ENCODE results near the gene VPREB1. TPM values are rescaled to one million over a fixed set of nuclear protein-coding genes. Genes with fewer than 3 reads are reported as not detected.
"Not testable (repeated sequence)": the region's sequence is repeated elsewhere in the genome, so short reads cannot be mapped to it uniquely, and the experiment has no call there.

Gene VPREB1
- polyA plus RNA-seq, 3 donors: not detected

DNA sequence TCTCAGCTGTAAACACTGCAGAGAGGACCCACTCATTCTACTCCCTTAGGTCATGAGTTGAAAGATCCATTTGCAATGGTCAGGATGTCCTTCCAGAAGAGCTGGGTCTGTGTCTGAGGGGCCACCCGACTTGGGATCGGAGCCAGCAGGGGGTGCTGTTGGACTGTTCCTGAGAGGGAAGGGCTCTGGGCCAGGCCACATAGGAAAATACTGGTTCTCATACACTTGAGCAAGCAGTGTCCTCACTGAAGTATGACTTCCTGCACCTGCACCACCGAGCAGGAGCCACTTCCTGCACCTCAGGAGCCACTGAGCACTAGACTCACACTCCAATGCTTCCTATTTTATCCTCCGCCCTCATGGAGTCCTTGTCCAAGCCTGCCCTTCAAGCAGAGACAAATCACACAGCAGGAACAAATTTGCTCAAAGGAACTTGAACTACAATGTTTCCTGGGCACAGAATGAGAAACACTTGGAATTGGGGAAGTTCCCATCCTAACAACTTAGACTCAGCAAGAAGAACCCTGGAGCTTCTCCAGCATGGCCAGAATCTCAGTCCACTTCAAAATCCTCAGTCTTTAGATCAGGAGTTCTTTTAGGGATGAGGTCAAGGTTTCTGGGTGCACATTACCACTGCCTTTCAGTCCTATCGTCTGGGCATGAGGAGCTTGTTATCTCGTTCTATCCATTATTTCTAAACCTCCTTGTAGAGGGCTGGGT lies 36.6 kb upstream of the VPREB1 start:
- no peaks in the 10 kb centered on the region for H3K9me3 ChIP-seq (replicated peaks in 1 of 2; ENCODE audit: control insufficient read depth in 1 of 2, insufficient read depth in 1 of 2, low read length in 2 of 2)
- H3K27me3 ChIP-seq (ENCODE audit: control insufficient read depth in 2 of 2, insufficient read depth in 2 of 2, low read length in 2 of 2): peaks cover 10 to 21% of the 10 kb centered on the region in 2 donors
- DNase-seq: peak; percentile 36 to 49 (median 46)
- no peak overlapping the region for H2AFZ ChIP-seq (ENCODE audit: insufficient read depth, low read depth, low read length, poor library complexity, severe bottlenecking)
- H3K9ac ChIP-seq (ENCODE audit: insufficient read depth, low read length, poor library complexity, severe bottlenecking): no peak overlapping the region
- H3K4me3 Mint-ChIP-seq: no peak overlapping the region
- intact Hi-C loops (cut with micrococcal nuclease): no loop called here
- peaks cover 20 to 47% (median 32%) of the 10 kb centered on the region in 3 donors for H3K27me3 Mint-ChIP-seq (ENCODE audit: low read depth in 3 of 3)
- peak overlapping the region in 1 of 7 donors; percentile 15 for H3K27ac Mint-ChIP-seq
- H3K4me1 ChIP-seq (ENCODE audit: control insufficient read depth in 1 of 2, insufficient read depth in 2 of 2, low read length in 2 of 2): no peaks in the 10 kb centered on the region
- H3K4me3 ChIP-seq (replicated peaks in 1 of 3; ENCODE audit: low read depth in 2 of 3, low read length in 3 of 3): no peak overlapping the region
- WGBS (ENCODE audit: insufficient coverage): 0% methylated on average over 4 of the region's 6 CpGs
- H3K36me3 Mint-ChIP-seq: no peaks in the 10 kb centered on the region
- TF ChIP-seq, protein P1, sequence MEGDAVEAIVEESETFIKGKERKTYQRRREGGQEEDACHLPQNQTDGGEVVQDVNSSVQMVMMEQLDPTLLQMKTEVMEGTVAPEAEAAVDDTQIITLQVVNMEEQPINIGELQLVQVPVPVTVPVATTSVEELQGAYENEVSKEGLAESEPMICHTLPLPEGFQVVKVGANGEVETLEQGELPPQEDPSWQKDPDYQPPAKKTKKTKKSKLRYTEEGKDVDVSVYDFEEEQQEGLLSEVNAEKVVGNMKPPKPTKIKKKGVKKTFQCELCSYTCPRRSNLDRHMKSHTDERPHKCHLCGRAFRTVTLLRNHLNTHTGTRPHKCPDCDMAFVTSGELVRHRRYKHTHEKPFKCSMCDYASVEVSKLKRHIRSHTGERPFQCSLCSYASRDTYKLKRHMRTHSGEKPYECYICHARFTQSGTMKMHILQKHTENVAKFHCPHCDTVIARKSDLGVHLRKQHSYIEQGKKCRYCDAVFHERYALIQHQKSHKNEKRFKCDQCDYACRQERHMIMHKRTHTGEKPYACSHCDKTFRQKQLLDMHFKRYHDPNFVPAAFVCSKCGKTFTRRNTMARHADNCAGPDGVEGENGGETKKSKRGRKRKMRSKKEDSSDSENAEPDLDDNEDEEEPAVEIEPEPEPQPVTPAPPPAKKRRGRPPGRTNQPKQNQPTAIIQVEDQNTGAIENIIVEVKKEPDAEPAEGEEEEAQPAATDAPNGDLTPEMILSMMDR (IDR thresholded peaks at IDR 0.05): peak; percentile 73
- H3K36me3 ChIP-seq (replicated peaks in 1 of 2; ENCODE audit: control insufficient read depth in 1 of 2, insufficient read depth in 2 of 2, low read length in 2 of 2): no peaks in the 10 kb centered on the region
- H3K27ac ChIP-seq (ENCODE audit: low read depth in 1 of 2, low read length in 2 of 2): no peak overlapping the region
- no peaks in the 10 kb centered on the region for H4K20me1 ChIP-seq (ENCODE audit: insufficient read depth, low read length)
- peaks cover 5% of the 10 kb centered on the region for H3K4me1 Mint-ChIP-seq
- H3K4me2 ChIP-seq (replicated peaks; ENCODE audit: extremely low read depth, low read length, poor library complexity, severe bottlenecking): no peak overlapping the region
- H3K79me2 ChIP-seq (ENCODE audit: insufficient read depth, low read length): no peaks in the 10 kb centered on the region
- peaks cover 0 to 5% (median 0%) of the 10 kb centered on the region in 7 donors for H3K9me3 Mint-ChIP-seq

DNA sequence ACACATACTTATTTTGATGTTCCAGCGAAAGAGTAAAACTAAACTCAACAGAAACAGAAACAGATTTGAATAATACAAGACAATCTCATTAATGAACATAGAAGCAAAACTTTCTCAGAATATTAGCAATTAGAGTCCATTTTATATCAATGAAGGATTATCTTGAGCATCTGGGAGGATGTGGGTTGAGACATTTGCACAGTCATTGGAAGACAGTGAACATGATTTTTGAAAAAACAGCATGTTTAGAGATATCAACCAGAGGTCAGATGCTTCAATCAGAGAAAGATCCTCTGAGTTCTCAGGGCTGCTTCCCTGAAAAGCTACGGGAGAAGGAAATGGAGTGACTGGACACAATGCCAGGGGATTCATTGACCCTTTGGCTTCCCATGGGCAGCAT lies 35.9 kb upstream of the VPREB1 start:
- H3K4me1 Mint-ChIP-seq: peaks cover 5% of the 10 kb centered on the region
- no peak overlapping the region for H3K9ac ChIP-seq (ENCODE audit: insufficient read depth, low read length, poor library complexity, severe bottlenecking)

DNA sequence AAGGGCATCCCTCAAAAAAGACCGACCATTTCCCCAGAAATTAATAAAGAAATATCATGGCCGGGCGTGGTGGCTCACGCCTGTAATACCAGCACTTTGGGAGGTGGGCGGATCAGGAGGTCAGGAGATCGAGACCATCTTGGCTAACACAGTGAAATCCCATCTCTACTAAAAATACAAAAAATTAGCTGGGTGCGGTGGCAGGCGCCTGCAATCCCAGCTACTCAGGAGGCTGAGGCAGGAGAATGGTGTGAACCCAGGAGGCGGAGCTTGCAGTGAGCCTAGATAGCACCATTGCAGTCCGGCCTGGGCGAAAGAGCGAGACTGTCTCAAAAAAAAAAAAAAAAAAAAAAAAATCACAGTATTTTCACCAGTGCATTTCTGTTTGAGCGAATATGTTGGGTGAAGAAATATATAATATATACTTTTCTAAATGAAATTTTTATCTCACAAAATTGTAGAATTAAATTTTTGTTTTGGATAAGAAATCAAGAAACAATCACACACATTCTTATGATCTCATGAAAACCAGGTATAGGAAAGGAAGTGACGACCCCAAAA lies 35.4 kb upstream of the VPREB1 start:
- 82% methylated on average over 3 of the region's 14 CpGs for WGBS (ENCODE audit: insufficient coverage)
- H3K36me3 ChIP-seq (replicated peaks in 1 of 2; ENCODE audit: control insufficient read depth in 1 of 2, insufficient read depth in 2 of 2, low read length in 2 of 2); H2AFZ ChIP-seq (ENCODE audit: insufficient read depth, low read depth, low read length, poor library complexity, severe bottlenecking); intact Hi-C loops (cut with micrococcal nuclease); H3K79me2 ChIP-seq (ENCODE audit: insufficient read depth, low read length); H3K9ac ChIP-seq (ENCODE audit: insufficient read depth, low read length, poor library complexity, severe bottlenecking); DNase-seq; H3K4me3 Mint-ChIP-seq; H3K27ac Mint-ChIP-seq; H3K4me1 Mint-ChIP-seq; H3K36me3 Mint-ChIP-seq; H3K9me3 Mint-ChIP-seq; H3K4me2 ChIP-seq (replicated peaks; ENCODE audit: extremely low read depth, low read length, poor library complexity, severe bottlenecking); H4K20me1 ChIP-seq (ENCODE audit: insufficient read depth, low read length); H3K4me1 ChIP-seq (ENCODE audit: control insufficient read depth in 1 of 2, insufficient read depth in 2 of 2, low read length in 2 of 2); H3K9me3 ChIP-seq (replicated peaks in 1 of 2; ENCODE audit: control insufficient read depth in 1 of 2, insufficient read depth in 1 of 2, low read length in 2 of 2); H3K4me3 ChIP-seq (replicated peaks in 1 of 3; ENCODE audit: low read depth in 2 of 3, low read length in 3 of 3); H3K27ac ChIP-seq (ENCODE audit: low read depth in 1 of 2, low read length in 2 of 2): not testable (repeated sequence)
- peaks cover 12 to 14% of the 10 kb centered on the region in 2 donors for H3K27me3 ChIP-seq (ENCODE audit: control insufficient read depth in 2 of 2, insufficient read depth in 2 of 2, low read length in 2 of 2)
- peaks cover 16 to 43% (median 25%) of the 10 kb centered on the region in 3 donors for H3K27me3 Mint-ChIP-seq (ENCODE audit: low read depth in 3 of 3)

More for the DNA sequence above, 35.9 kb upstream of the VPREB1 start:
- Histone ChIP-seq H3K27me3 (ENCODE audit: control insufficient read depth in 2 of 2, insufficient read depth in 2 of 2, low read length in 2 of 2) (peaks cover 12 to 15% of the 10 kb centered on the region in 2 donors), H2AFZ (ENCODE audit: insufficient read depth, low read depth, low read length, poor library complexity, severe bottlenecking) (no peak overlapping the region), H3K9me3 (replicated peaks in 1 of 2; ENCODE audit: control insufficient read depth in 1 of 2, insufficient read depth in 1 of 2, low read length in 2 of 2) (no peaks in the 10 kb centered on the region), H3K4me3 (replicated peaks in 1 of 3; ENCODE audit: low read depth in 2 of 3, low read length in 3 of 3) (no peak overlapping the region), H3K79me2 (ENCODE audit: insufficient read depth, low read length) (no peaks in the 10 kb centered on the region), H3K36me3 (replicated peaks in 1 of 2; ENCODE audit: control insufficient read depth in 1 of 2, insufficient read depth in 2 of 2, low read length in 2 of 2) (no peaks in the 10 kb centered on the region), H3K4me2 (replicated peaks; ENCODE audit: extremely low read depth, low read length, poor library complexity, severe bottlenecking) (no peak overlapping the region), H3K4me1 (ENCODE audit: control insufficient read depth in 1 of 2, insufficient read depth in 2 of 2, low read length in 2 of 2) (no peaks in the 10 kb centered on the region), H3K27ac (ENCODE audit: low read depth in 1 of 2, low read length in 2 of 2) (no peak overlapping the region), H4K20me1 (ENCODE audit: insufficient read depth, low read length) (no peaks in the 10 kb centered on the region)
- TF ChIP-seq, protein P1 (IDR thresholded peaks at IDR 0.05): no peak
- intact Hi-C loops (cut with micrococcal nuclease): no loop called here
- H3K36me3 Mint-ChIP-seq: no peaks in the 10 kb centered on the region
- 71% methylated on average over 1 of the region's 2 CpGs for WGBS (ENCODE audit: insufficient coverage)
- no peak overlapping the region for H3K27ac Mint-ChIP-seq
- peaks cover 16 to 46% (median 28%) of the 10 kb centered on the region in 3 donors for H3K27me3 Mint-ChIP-seq (ENCODE audit: low read depth in 3 of 3)
- no peak for DNase-seq
- peaks cover 0 to 2% (median 0%) of the 10 kb centered on the region in 7 donors for H3K9me3 Mint-ChIP-seq
- no peak overlapping the region for H3K4me3 Mint-ChIP-seq
